Activated CD4-positive, alpha-beta T cell treated with anti-CD3 and anti-CD28 coated beads, Interleukin-10, Interleukin-2, amounts not matched to agents 100 ng/mL and 50 ng/mL, durations not matched to agents 16 hours and 8 hours (primary cell): ENCODE results near the gene CHRNA5.

Source experiments
- DNase-seq: peaks from one replicate; pipeline ENCODE4 v3.0.0-alpha.2; 2020

The CHRNA5 gene

GRCh38 chr15:78640527-78641101 lies 75.3 kb downstream of the CHRNA5 start:
- DNase-seq: no peak

DNA sequence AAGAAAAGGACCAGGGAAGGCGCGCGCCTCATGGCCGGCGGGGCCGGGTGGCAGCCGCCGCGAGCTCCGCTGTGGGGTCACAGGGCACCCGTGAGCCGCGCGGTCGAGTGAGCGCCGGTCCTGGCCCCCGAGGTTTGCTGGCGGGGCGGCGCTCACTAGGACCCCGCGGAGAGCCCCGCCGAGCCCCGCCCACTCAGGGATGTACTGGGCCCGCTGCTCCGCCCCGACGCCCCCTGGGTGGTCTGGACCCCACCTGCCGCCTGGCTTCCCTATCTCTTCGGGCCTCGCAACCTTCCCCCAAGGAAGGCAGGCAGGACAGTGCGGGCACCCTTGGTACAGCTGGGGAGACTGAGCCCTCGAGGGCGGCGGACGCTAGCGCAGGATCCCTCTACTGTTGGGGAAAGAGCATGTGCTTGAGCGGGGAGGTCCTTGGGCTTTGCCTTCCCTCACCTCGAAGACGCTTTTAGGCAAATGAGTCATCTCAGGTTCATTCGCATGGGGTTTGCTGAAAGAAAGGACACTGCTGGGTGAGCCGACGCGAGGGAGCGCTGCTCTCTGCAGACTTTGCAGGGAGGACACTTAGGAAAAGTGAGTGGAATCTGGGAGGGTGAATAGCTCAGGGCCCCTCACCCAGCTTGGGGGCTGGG lies 75.9 kb downstream of the CHRNA5 start, which contains the start of gene CHRNB4:
Gene CHRNB4 (minus strand): TSS at position 109 of the 647 bp plus-strand sequence. CDS start 77 bp downstream, at position 32.
- no peak for DNase-seq

GRCh38 chr15:78641749-78642275 lies 76.5 kb downstream of the CHRNA5 start:
- DNase-seq: no peak

DNA sequence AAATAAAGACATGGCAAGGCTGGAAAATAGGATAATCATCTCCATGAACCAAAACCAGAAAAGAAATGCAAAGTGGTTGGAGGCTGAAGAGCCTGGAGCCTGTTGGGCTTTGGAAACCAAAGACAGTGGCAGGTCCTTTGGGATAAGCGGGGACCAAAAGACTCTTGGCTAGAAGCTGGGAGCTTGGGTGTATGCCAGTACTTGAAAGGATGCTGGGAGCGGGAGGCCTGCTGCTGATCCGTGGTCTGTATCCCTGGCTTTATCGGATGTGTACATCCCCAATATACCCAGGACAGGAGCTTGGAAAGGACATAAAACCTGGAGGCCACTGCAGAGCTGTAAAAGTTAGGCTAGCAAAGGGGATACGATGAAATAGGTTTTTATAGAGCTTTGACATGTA lies 77.0 kb downstream of the CHRNA5 start:
- DNase-seq: no peak
